ENCODE results near the gene PNRC2. TPM values are rescaled to one million over a fixed set of nuclear protein-coding genes. Genes with fewer than 3 reads are reported as not detected.

The PNRC2 gene
- total RNA-seq, 6 experiments from 2014 or later: 24.3 to 41.2 (median 33.4) TPM

- WGBS (ENCODE audit: insufficient coverage, low coverage, low lambda C conversion rate, missing lambda C conversion rate): 77% methylated on average over 2 of the region's 2 CpGs
- H3K4me3 ChIP-seq: no peak overlapping the region
- TF ChIP-seq CTCF (IDR thresholded peaks at IDR 0.05): no peak
- TF ChIP-seq POLR2A (IDR thresholded peaks at IDR 0.05): no peak
- no peaks in the 10 kb centered on the region for H3K9me3 ChIP-seq
- intact Hi-C loops (cut with DNase I): no loop called here
- no peak overlapping the region for H3K27ac ChIP-seq
- DNase-seq: no peak
- H3K36me3 ChIP-seq: no peaks in the 10 kb centered on the region
- H3K27me3 ChIP-seq: no peaks in the 10 kb centered on the region
- H3K4me1 ChIP-seq: peaks cover 0 to 7% (median 0%) of the 10 kb centered on the region in 4 donors
- ATAC-seq: no peak
These were observed 43.1 kb downstream of the PNRC2 start for GRCh38 chr1:24002695-24003094.

- 39% methylated on average over 4 of the region's 4 CpGs for WGBS (ENCODE audit: insufficient coverage, low coverage, low lambda C conversion rate, missing lambda C conversion rate)
- TF ChIP-seq POLR2A (IDR thresholded peaks at IDR 0.05) (no peak), CTCF (IDR thresholded peaks at IDR 0.05) (no peak)
- H3K27me3 ChIP-seq: no peaks in the 10 kb centered on the region
- ATAC-seq (peak in 2 of 4 donors; percentile 37 to 75), DNase-seq (no peak)
- no peak overlapping the region for H3K27ac ChIP-seq
- no peak overlapping the region for H3K4me3 ChIP-seq
- H3K9me3 ChIP-seq: no peaks in the 10 kb centered on the region
- H3K36me3 ChIP-seq: no peaks in the 10 kb centered on the region
- H3K4me1 ChIP-seq: peaks cover 0 to 7% (median 0%) of the 10 kb centered on the region in 4 donors
- intact Hi-C loops (cut with DNase I): no loop called here
These were observed 43.8 kb downstream of the PNRC2 start for GRCh38 chr1:24003331-24003972.

- Histone ChIP-seq H3K4me1 (peaks cover 0 to 7% (median 0%) of the 10 kb centered on the region in 4 donors), H3K36me3 (no peaks in the 10 kb centered on the region), H3K27me3 (no peaks in the 10 kb centered on the region), H3K9me3 (no peaks in the 10 kb centered on the region), H3K27ac (no peak overlapping the region), H3K4me3 (no peak overlapping the region)
- DNase-seq (no peak), ATAC-seq (no peak)
- WGBS (ENCODE audit: insufficient coverage, low coverage, low lambda C conversion rate, missing lambda C conversion rate): 80% methylated on average over 2 of the region's 5 CpGs
- TF ChIP-seq CTCF (IDR thresholded peaks at IDR 0.05): no peak
- no peak for TF ChIP-seq POLR2A (IDR thresholded peaks at IDR 0.05)
- intact Hi-C loops (cut with DNase I): no loop called here
These were observed 44.5 kb downstream of the PNRC2 start for GRCh38 chr1:24004132-24004531.

GRCh38 chr1:24005163-24005562, 45.5 kb downstream of the PNRC2 start:
- DNase-seq: no peak
- 95% methylated on average over 3 of the region's 3 CpGs for WGBS (ENCODE audit: insufficient coverage, low coverage, low lambda C conversion rate, missing lambda C conversion rate)
- intact Hi-C loops (cut with DNase I): no loop called here

More at GRCh38 chr1:24005163-24005562, 45.5 kb downstream of the PNRC2 start:
- Histone ChIP-seq H3K4me1 (peaks cover 0 to 7% (median 0%) of the 10 kb centered on the region in 4 donors), H3K4me3 (no peak overlapping the region), H3K36me3 (no peaks in the 10 kb centered on the region), H3K27me3 (no peaks in the 10 kb centered on the region), H3K27ac (no peak overlapping the region), H3K9me3 (no peaks in the 10 kb centered on the region)
- no peak for ATAC-seq
- TF ChIP-seq POLR2A (IDR thresholded peaks at IDR 0.05) (no peak), CTCF (IDR thresholded peaks at IDR 0.05) (no peak)

Data from right lobe of liver (tissue), 6 donors.